OCI-M2 (cell line): ENCODE data around the gene LRRC8C.

ENCODE experiments used
- DNase-seq: peaks from one replicate; lab custom pipeline; 2025; ENCODE audit not compliant: unreplicated experiment; lab: John Stamatoyannopoulos, UW

Gene LRRC8C

DNA sequence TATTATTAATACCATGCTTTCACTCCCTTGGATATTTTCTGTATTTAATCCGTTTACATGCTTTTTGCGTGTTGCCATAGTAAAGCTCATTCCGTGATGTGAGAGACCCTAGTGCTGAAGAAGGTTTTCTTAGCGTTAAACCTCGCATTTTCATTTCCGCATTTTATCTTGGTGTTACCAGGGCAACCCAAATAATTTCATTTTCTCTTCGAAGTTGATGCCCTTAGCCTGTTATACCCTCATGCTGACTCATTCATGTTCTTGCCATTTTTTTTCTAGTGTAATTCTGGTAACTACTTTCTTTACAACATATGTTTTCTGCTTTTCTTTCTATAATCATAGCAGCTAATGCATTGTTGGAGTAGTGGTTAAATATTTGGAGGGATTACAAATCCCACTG lies 37.2 kb downstream of the LRRC8C start:
- DNase-seq, result no peak

- DNase-seq, result no peak
Observed at GRCh38 chr1:89670711-89671110, 37.8 kb downstream of the LRRC8C start.

DNA sequence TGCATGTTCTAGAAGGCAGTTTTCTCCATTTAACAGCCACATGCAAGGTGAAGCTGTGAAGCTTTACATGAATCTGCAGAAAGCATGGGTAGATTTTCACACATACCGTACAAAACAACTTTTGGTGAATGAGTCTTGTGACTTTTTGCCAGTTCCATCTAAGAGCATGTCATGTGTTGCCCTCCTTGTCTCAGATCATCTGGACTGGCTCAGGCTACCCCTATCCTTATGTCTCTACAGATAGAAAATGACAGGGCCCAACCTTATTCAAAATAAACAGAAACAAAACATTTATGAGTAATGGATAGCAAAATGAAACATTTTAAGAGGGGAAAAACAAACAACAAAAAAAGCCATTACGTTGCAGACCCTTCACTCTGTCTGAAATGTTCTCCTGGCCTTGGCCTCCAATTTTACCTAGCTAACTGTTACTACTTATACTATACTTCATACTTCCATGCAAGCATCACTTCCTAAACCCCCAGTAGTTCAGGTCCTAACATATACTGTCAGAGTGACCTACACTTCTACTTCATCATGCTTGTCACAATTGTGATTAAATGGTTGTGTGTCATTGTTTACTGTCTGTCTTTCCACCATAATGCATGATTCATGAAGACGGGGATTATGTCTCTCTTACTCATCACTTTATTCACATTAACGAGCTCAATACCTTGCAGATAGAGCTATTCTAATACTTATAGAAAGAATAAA lies 39.0 kb downstream of the LRRC8C start:
- no peak for DNase-seq

DNA sequence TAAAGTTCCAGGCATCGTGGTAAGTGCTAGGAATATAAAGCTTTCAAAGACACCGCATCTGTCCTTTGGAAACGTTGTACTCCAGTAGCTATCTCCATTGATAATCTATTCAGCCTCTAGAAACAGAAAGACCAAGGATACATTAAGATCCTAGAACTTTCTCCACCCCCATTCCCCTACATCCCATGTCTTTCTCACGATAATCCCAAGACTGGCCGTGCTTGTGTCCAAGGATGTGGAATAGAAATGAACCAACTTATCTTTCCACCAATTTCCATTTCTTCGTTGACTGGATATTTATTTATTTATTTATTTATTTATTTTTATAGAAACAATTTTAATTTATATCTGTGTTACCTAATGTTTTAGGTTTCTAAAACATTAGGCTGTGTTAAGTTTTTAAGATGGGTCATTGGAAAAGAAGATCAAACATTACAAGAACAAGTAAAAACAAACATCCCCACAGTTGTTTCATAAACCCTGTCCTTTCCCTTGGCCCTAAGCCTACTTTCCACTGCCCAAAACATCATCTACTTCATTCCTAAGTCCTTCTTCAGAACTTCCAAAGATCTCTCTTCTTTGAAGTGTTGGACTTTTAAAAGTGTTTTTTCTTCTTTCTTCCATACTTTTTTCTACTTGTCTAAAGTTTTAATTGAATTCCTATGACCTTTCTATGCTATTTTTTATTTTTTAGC lies 39.7 kb downstream of the LRRC8C start:
- DNase-seq, result no peak

DNA sequence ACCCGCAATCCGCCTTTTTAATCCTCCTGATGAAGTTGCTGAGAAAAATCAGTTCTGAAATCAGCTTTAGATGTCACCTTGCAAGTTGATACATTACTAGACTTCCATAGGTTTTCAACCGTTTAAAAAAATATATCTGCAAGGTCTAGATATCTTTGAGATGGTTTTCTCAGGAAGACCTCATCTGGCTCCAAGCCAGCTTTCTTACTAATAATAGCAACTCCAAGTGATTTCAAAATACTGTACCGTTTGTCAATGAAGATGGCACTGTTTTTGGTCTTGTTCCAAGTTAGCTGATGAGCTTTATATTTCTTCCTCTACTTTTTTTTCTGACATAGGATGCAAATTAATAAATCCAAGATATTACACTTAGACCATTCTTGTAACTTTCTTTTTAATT lies 40.3 kb downstream of the LRRC8C start:
- no peak for DNase-seq

- DNase-seq, result no peak
Observed at GRCh38 chr1:89675677-89676076, 42.8 kb downstream of the LRRC8C start.

DNA sequence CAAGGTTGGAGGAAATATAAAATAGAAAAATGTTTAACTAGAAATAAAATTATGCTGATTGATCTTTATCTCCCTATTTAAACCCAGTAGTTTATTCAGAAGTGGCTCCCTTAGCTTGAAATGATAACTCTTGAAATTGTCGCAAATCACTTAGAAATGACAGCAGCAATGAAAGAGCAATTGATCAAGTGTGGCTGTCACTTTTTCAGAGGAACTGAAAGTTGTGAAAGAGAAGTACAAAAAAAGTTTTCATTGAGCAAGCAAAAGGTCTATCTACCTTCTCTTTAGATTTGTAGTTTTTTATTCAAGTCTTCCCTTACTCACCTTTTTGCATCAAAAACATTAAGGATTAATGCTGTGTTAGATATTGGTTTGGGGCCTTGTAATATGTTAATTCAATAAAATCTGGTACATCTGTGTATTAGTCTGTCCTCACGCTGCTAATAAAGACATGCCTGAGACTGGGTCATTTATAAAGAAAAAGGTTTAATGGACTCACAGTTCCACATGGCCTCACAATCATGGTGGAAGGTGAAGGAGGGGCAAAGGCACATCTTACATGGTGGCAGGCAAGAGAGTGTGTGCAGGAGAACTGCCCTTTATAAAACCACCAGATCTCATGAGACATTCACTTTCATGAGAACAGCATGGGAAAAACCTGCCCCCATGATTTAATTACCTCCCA lies 48.3 kb downstream of the LRRC8C start:
- DNase-seq, result no peak

DNA sequence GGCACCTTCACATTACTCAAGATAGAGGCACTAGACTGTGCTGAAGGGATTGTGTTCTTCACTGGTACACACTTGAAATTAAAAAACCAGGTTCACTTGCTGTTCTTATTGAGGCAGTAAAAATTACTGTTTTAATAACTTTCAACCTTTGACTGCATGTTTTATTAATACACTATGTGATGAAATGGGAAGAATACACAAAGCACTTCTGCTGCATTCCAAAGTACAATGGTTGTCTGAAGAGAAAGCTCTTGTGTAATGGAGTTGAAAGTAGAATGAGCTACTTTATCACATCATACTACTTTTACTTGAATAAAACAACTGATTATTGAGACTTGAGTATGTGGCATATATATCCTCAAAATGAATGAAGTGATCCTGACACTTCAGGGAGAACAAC lies 49.7 kb downstream of the LRRC8C start:
- DNase-seq, result no peak

DNA sequence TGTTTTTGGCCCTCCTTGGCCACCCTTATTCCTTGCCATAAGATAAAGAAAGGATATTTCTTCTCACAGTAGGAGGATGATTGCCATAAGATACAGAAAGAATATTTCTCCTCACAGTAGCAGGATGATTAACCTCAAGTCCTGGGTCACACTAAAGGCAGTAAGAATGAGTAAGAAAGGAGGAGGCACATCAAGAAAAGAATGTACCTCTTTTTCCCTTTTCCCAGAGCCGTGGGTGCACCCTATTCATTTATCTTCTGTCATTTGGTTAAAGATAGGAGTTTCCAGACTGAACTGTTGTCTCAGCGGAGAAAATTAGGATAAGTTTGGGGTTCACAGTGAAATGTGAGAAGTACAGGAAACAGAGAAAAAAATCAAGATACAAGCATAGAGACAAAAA lies 52.5 kb downstream of the LRRC8C start:
- no peak for DNase-seq

- DNase-seq, result no peak
Observed at GRCh38 chr1:89686520-89686919, 53.6 kb downstream of the LRRC8C start.

DNA sequence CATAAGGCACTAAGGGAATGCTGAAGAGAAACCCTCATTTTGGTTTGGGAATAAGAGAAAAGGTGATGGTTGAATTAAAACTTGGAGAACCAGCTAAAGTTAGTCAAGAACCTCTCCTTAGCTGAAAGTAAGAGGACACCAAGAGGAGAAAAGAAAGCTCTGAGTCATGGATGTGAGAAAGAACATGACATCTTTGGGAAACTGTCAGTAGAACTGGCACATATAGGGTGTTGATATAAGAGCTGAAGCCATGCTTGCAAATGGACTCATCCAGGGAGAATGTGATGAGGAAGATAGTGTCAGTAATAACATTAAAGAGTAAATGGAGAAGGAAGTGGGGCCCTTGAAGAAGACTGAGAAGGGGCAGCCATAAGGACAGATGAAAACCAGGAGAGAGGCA lies 54.3 kb downstream of the LRRC8C start:
- DNase-seq, result no peak

DNA sequence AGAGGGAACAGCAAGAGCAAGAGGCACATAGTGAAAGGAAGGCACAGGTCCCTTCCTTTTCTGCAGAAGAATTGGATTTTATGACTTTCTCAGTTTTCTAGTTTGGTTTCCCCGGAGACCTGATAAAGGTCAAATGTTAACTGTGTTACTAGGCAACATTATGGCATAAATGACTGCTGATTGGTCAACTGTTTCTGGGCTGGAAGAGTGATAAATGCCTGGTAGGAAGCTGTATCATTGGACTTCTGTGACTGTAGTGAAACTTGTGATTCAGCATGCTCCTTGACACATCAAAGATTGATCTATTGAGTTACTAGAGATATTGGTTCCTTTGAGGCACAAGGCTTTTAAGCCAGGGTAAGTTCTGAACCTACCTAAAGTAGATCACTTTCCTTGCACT lies 55.7 kb downstream of the LRRC8C start:
- no peak for DNase-seq

GRCh38 chr1:89689234-89689633 lies 56.3 kb downstream of the LRRC8C start:
- no peak for DNase-seq

GRCh38 chr1:89690595-89690994 lies 57.7 kb downstream of the LRRC8C start:
- no peak for DNase-seq

GRCh38 chr1:89692601-89693521 lies 59.9 kb downstream of the LRRC8C start:
- peak; percentile 48 for DNase-seq

DNA sequence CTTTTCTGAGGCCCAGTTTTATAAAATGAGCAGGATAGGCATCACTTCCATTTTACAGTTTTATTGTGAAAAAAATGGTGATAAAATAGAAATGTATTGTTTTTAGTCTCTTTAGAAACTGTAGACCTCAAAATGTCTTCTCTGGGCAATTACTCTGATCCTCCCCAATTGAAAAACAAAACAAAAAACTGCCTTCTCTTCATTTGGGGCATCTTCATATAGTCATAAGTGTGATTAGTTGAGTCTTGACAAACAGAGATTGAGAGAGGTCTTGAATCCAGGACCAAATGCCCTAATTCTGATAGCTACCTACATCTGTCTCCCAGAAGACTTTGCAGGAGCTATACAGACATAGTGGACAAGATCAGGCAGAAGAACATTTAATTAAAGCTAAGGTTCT lies 62.9 kb downstream of the LRRC8C start:
- no peak for DNase-seq

DNA sequence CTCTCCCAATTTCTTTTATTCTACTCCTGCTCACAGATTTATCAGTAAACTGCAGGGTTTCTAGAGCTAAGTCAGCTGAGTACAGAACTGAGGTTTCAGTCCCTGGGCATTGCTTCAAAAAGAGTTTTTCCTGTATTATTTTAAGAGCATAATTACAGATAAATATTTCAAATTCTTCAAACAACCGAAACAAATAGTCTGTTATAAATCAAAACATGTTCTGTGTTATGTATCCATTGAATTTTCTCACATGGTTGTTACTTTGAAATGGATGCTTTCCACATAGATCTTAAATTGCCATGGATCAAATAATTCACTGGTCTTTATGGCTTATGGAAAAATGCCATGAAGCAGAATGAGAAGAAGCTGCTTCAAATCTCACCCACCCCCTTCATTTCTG lies 64.5 kb downstream of the LRRC8C start:
- DNase-seq, result no peak

GRCh38 chr1:89698020-89698560 lies 65.2 kb downstream of the LRRC8C start:
- DNase-seq, result no peak

DNA sequence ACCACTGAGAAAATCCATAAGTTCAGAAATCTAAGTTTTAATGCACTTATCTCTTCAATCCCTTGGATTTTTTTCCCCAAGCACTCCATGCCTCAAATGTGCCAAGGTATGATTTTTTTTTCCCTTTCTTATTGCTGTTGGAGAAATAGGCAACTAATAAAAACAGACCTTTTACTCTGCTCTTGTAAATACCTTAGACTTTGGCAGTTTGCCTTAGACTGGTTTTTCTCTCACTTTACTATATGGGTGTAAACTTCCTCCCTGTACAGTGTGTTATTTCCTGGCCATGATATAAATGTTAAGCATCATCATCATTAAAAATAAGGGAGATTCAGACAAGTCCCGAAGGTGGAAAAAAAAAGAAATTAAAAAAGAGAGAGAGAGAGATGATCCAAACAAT lies 65.7 kb downstream of the LRRC8C start:
- no peak for DNase-seq

DNA sequence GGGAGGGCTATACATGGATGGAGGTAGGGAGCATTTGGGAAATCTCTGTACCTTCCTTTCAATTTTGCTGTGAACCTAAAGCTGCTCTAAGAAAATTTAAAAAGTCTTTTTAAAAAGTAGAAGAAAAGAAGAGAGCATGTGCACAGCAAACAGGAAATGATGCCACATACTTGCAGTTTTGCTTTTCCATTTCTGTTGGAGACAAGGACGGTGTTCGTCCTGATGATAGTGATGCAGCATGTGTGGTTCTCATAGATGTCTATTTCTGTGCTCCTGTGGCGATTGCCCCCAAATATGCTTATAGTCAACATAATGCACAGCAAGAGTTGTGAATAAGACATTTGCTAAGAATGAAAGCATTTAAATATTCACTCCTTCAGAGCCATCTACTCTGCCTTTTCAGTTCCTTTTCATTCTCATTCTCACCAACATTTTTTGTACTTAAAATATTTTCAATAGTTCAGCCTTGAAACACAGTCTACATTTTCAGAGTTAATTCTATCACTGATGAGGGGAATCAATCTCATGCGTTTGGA lies 66.6 kb downstream of the LRRC8C start:
- no peak for DNase-seq
